H7 (cell line): ENCODE results near the gene CAPS2. TPM values are rescaled to one million over a fixed set of nuclear protein-coding genes. Genes with fewer than 3 reads are reported as not detected.
A peak's percentile ranks its signal among the peaks of the same experiment; 100 is the strongest.

ENCODE experiments used
- DNase-seq: peaks from one replicate; pipeline ENCODE4 v3.0.0; 2012
- H3K27me3 ChIP-seq: 2 replicates; pipeline ENCODE4 v1.6.0; 2011; ENCODE audit warnings: mild to moderate bottlenecking, low read length; ENCODE audit not compliant: control insufficient read depth, insufficient read depth
- H3K36me3 ChIP-seq: replicated peaks from 2 replicates; pipeline ENCODE4 v1.5.1; 2011; ENCODE audit warnings: low read length; ENCODE audit not compliant: control insufficient read depth, insufficient read depth
- H3K4me3 ChIP-seq: 2 replicates; pipeline ENCODE4 v1.5.1; 2011; ENCODE audit warnings: low read depth, mild to moderate bottlenecking, control low read depth, low read length, moderate library complexity; ENCODE audit not compliant: insufficient read depth
- total RNA-seq: library from RNA; depleted of rRNA; stranded (reverse); fragments of >200 nt; shearing (Covaris generic); gene quantifications from 2 replicates; pipeline ENCODE4 v1.2.3, GENCODE V29; 2014

CAPS2 gene
- total RNA-seq, 1 experiment from 2014 or later = 3.2 TPM

- no peak overlapping the region for H3K4me3 ChIP-seq
- H3K36me3 ChIP-seq = no peaks in the 10 kb centered on the region
- DNase-seq = no peak
- no peaks in the 10 kb centered on the region for H3K27me3 ChIP-seq
Observed at GRCh38 chr12:75327642-75328041, 2.5 kb downstream of the CAPS2 start.

GRCh38 chr12:75323663-75324062 is 6.5 kb downstream of the CAPS2 start:
- Histone ChIP-seq H3K27me3 (no peaks in the 10 kb centered on the region), H3K4me3 (no peak overlapping the region), H3K36me3 (no peaks in the 10 kb centered on the region)
- no peak for DNase-seq

GRCh38 chr12:75322464-75322863 is 7.7 kb downstream of the CAPS2 start:
- DNase-seq = no peak
- no peaks in the 10 kb centered on the region for H3K27me3 ChIP-seq
- H3K36me3 ChIP-seq = no peaks in the 10 kb centered on the region
- no peak overlapping the region for H3K4me3 ChIP-seq

GRCh38 chr12:75317784-75318183 is 12.3 kb downstream of the CAPS2 start:
- Histone ChIP-seq H3K27me3 (no peaks in the 10 kb centered on the region), H3K4me3 (no peak overlapping the region), H3K36me3 (no peaks in the 10 kb centered on the region)
- no peak for DNase-seq

GRCh38 chr12:75315518-75315917 is 14.6 kb downstream of the CAPS2 start:
- H3K4me3 ChIP-seq = no peak overlapping the region
- no peaks in the 10 kb centered on the region for H3K27me3 ChIP-seq
- DNase-seq = no peak
- H3K36me3 ChIP-seq = no peaks in the 10 kb centered on the region

- H3K4me3 ChIP-seq = no peak overlapping the region
- no peaks in the 10 kb centered on the region for H3K27me3 ChIP-seq
- DNase-seq = no peak
Observed at GRCh38 chr12:75311369-75311768, 18.8 kb downstream of the CAPS2 start.

GRCh38 chr12:75308279-75308678 is 21.8 kb downstream of the CAPS2 start:
- Histone ChIP-seq H3K36me3 (no peaks in the 10 kb centered on the region), H3K4me3 (no peak overlapping the region), H3K27me3 (no peaks in the 10 kb centered on the region)
- DNase-seq = no peak

More at GRCh38 chr12:75311369-75311768, 18.8 kb downstream of the CAPS2 start:
- no peaks in the 10 kb centered on the region for H3K36me3 ChIP-seq

- no peaks in the 10 kb centered on the region for H3K27me3 ChIP-seq
- no peaks in the 10 kb centered on the region for H3K36me3 ChIP-seq
- H3K4me3 ChIP-seq = no peak overlapping the region
- no peak for DNase-seq
Observed at GRCh38 chr12:75305412-75306332, 24.5 kb downstream of the CAPS2 start.

- H3K27me3 ChIP-seq = no peaks in the 10 kb centered on the region
- H3K36me3 ChIP-seq = no peaks in the 10 kb centered on the region
- H3K4me3 ChIP-seq = no peak overlapping the region
- no peak for DNase-seq
Observed at GRCh38 chr12:75302781-75303180, 27.3 kb downstream of the CAPS2 start.

- Histone ChIP-seq H3K4me3 (no peak overlapping the region), H3K27me3 (no peaks in the 10 kb centered on the region), H3K36me3 (no peaks in the 10 kb centered on the region)
- DNase-seq = no peak
Observed at GRCh38 chr12:75302225-75302624, 27.9 kb downstream of the CAPS2 start.

GRCh38 chr12:75294797-75295196 is 35.3 kb downstream of the CAPS2 start:
- no peaks in the 10 kb centered on the region for H3K27me3 ChIP-seq
- peak; percentile 11 for DNase-seq
- no peaks in the 10 kb centered on the region for H3K36me3 ChIP-seq
- H3K4me3 ChIP-seq = no peak overlapping the region

GRCh38 chr12:75294336-75294735 is 35.8 kb downstream of the CAPS2 start:
- Histone ChIP-seq H3K4me3 (no peak overlapping the region), H3K27me3 (no peaks in the 10 kb centered on the region)

GRCh38 chr12:75291014-75291413 is 39.1 kb downstream of the CAPS2 start:
- Histone ChIP-seq H3K4me3 (no peak overlapping the region), H3K36me3 (no peaks in the 10 kb centered on the region), H3K27me3 (no peaks in the 10 kb centered on the region)

More at GRCh38 chr12:75294336-75294735, 35.8 kb downstream of the CAPS2 start:
- H3K36me3 ChIP-seq = no peaks in the 10 kb centered on the region
- no peak for DNase-seq

GRCh38 chr12:75289753-75290152 is 40.4 kb downstream of the CAPS2 start:
- DNase-seq = no peak
- Histone ChIP-seq H3K36me3 (no peaks in the 10 kb centered on the region), H3K27me3 (no peaks in the 10 kb centered on the region), H3K4me3 (no peak overlapping the region)

More at GRCh38 chr12:75291014-75291413, 39.1 kb downstream of the CAPS2 start:
- DNase-seq = no peak

- Histone ChIP-seq H3K4me3 (no peak overlapping the region), H3K36me3 (no peaks in the 10 kb centered on the region), H3K27me3 (no peaks in the 10 kb centered on the region)
- DNase-seq = no peak
Observed at GRCh38 chr12:75288860-75289259, 41.3 kb downstream of the CAPS2 start.
